GM19397 (cell line): Measurements from ENCODE around the gene ARL5A.

Experiments
- ATAC-seq: cut with Tn5 transposase; IDR thresholded peaks from one replicate; pipeline ENCODE4 v1.9.1; 2021; ENCODE audit warnings: mild to moderate bottlenecking, moderate library complexity; ENCODE audit not compliant: unreplicated experiment

Gene ARL5A

GRCh38 chr2:151841047-151841424 lies 12.8 kb upstream of the ARL5A start:
- no peak for ATAC-seq

GRCh38 chr2:151840216-151841046 lies 12.2 kb upstream of the ARL5A start:
- peak; percentile 96 for ATAC-seq

- no peak for ATAC-seq
Measured at GRCh38 chr2:151837926-151838325, 9.7 kb upstream of the ARL5A start.

GRCh38 chr2:151833984-151834383 lies 5.8 kb upstream of the ARL5A start:
- ATAC-seq = no peak

GRCh38 chr2:151830961-151831360 lies 2.7 kb upstream of the ARL5A start:
- ATAC-seq = no peak

GRCh38 chr2:151828890-151829324 lies 686 bp upstream of the ARL5A start:
- no peak for ATAC-seq

- peak; percentile 16 for ATAC-seq
Measured at GRCh38 chr2:151827564-151828142, 568 bp downstream of the ARL5A start.

GRCh38 chr2:151826737-151827157 lies 1.5 kb downstream of the ARL5A start:
- ATAC-seq = no peak

- ATAC-seq = no peak
Measured at GRCh38 chr2:151824886-151825285, 3.3 kb downstream of the ARL5A start.

- ATAC-seq = no peak
Measured at GRCh38 chr2:151823651-151824050, 4.6 kb downstream of the ARL5A start.

GRCh38 chr2:151819920-151820319 lies 8.3 kb downstream of the ARL5A start:
- ATAC-seq = no peak

GRCh38 chr2:151817929-151818328 lies 10.3 kb downstream of the ARL5A start:
- ATAC-seq = no peak

- no peak for ATAC-seq
Measured at GRCh38 chr2:151816843-151817242, 11.4 kb downstream of the ARL5A start.

GRCh38 chr2:151815821-151816489 lies 12.3 kb downstream of the ARL5A start:
- ATAC-seq = no peak

GRCh38 chr2:151810489-151810888 lies 17.7 kb downstream of the ARL5A start:
- ATAC-seq = no peak

GRCh38 chr2:151809073-151809383 lies 19.2 kb downstream of the ARL5A start:
- ATAC-seq = no peak

- ATAC-seq = no peak
Measured at GRCh38 chr2:151808258-151809072, 19.8 kb downstream of the ARL5A start.

GRCh38 chr2:151805961-151806360 lies 22.3 kb downstream of the ARL5A start:
- no peak for ATAC-seq

GRCh38 chr2:151805343-151805742 lies 22.9 kb downstream of the ARL5A start:
- no peak for ATAC-seq

- no peak for ATAC-seq
Measured at GRCh38 chr2:151803811-151804210, 24.4 kb downstream of the ARL5A start.

- ATAC-seq = no peak
Measured at GRCh38 chr2:151802315-151802714, 25.9 kb downstream of the ARL5A start.
